Nephron progenitor cell (in vitro differentiated cells): ENCODE data around the gene SELENOP.
A peak's percentile ranks its signal among the peaks of the same experiment; 100 is the strongest.
"Not testable (repeated sequence)": the region's sequence is repeated elsewhere in the genome, so short reads cannot be mapped to it uniquely, and the experiment has no call there.

ENCODE experiments used
- DNase-seq: peaks from one replicate; pipeline ENCODE4 v3.0.0; 2021
- H3K27ac Mint-ChIP-seq: 2 replicates; pipeline ENCODE4 v1.8.0; 2021; ENCODE audit warnings: mild to moderate bottlenecking, moderate library complexity, mixed read lengths
- H3K27me3 Mint-ChIP-seq: 2 replicates; pipeline ENCODE4 v1.8.0; 2021; ENCODE audit warnings: mild to moderate bottlenecking, low read depth, mixed read lengths; ENCODE audit not compliant: poor library complexity
- H3K36me3 Mint-ChIP-seq: 2 replicates; pipeline ENCODE4 v1.8.0; 2021; ENCODE audit warnings: low read depth, mixed read lengths
- H3K4me1 Mint-ChIP-seq: 2 replicates; pipeline ENCODE4 v1.8.0; 2021; ENCODE audit warnings: mixed read lengths
- H3K4me3 Mint-ChIP-seq: 2 replicates; pipeline ENCODE4 v1.8.0; 2021; ENCODE audit warnings: mild to moderate bottlenecking, moderate library complexity, mixed read lengths
- H3K9me3 Mint-ChIP-seq: 2 replicates; pipeline ENCODE4 v1.8.0; 2021; ENCODE audit warnings: mild to moderate bottlenecking, moderate library complexity, mixed read lengths
- TF ChIP-seq, protein P1 (sequence below): fragments of 200-600 bp; sonication (generic); IDR thresholded peaks from 2 replicates; pipeline ENCODE4 v1.5.0; 2021; ENCODE audit warnings: antibody characterized with exemption

SELENOP gene

GRCh38 chr5:42854795-42855194 lies 43.1 kb upstream of the SELENOP start:
- Mint-ChIP-seq H3K4me3 (no peak overlapping the region), H3K36me3 (no peaks in the 10 kb centered on the region), H3K4me1 (peaks cover 7% of the 10 kb centered on the region), H3K27me3 (peaks cover 4% of the 10 kb centered on the region), H3K27ac (no peak overlapping the region), H3K9me3 (no peaks in the 10 kb centered on the region)
- DNase-seq, result no peak
- TF ChIP-seq, protein P1, sequence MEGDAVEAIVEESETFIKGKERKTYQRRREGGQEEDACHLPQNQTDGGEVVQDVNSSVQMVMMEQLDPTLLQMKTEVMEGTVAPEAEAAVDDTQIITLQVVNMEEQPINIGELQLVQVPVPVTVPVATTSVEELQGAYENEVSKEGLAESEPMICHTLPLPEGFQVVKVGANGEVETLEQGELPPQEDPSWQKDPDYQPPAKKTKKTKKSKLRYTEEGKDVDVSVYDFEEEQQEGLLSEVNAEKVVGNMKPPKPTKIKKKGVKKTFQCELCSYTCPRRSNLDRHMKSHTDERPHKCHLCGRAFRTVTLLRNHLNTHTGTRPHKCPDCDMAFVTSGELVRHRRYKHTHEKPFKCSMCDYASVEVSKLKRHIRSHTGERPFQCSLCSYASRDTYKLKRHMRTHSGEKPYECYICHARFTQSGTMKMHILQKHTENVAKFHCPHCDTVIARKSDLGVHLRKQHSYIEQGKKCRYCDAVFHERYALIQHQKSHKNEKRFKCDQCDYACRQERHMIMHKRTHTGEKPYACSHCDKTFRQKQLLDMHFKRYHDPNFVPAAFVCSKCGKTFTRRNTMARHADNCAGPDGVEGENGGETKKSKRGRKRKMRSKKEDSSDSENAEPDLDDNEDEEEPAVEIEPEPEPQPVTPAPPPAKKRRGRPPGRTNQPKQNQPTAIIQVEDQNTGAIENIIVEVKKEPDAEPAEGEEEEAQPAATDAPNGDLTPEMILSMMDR, result no peak

- no peak for DNase-seq
- TF ChIP-seq, protein P1, result no peak
- Mint-ChIP-seq H3K9me3 (no peaks in the 10 kb centered on the region), H3K27ac (no peak overlapping the region), H3K4me3 (no peak overlapping the region), H3K27me3 (no peaks in the 10 kb centered on the region), H3K4me1 (peaks cover 7% of the 10 kb centered on the region), H3K36me3 (no peaks in the 10 kb centered on the region)
These were observed 41.1 kb upstream of the SELENOP start for GRCh38 chr5:42852826-42853225.

DNA sequence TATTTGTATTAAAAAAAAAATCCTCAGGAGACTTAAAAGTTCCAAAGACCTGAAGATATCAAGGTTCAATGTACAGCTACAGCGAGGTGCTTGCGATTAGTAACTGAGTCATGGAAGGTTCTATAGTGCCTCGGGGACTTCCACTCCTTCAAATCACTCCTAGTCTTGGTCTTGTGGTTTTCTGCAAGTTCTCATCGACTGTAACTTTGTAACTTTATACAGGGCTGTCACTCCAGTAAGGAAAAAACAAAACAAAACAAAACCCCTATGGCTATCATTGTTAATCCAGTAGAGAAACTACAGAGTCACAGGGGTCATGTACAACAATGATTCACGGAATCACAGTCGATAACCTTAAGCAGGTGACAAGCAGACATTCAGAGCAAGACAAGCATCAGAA lies 39.8 kb upstream of the SELENOP start:
- Mint-ChIP-seq H3K27me3 (no peaks in the 10 kb centered on the region), H3K9me3 (no peaks in the 10 kb centered on the region), H3K27ac (peak overlapping the region; percentile 45), H3K4me3 (no peak overlapping the region), H3K4me1 (peaks cover 7% of the 10 kb centered on the region), H3K36me3 (no peaks in the 10 kb centered on the region)
- no peak for DNase-seq
- TF ChIP-seq, protein P1, result no peak

GRCh38 chr5:42848545-42848944 lies 36.9 kb upstream of the SELENOP start:
- peaks cover 4% of the 10 kb centered on the region for H3K9me3 Mint-ChIP-seq
- no peak overlapping the region for H3K4me3 Mint-ChIP-seq
- TF ChIP-seq, protein P1, result no peak
- H3K4me1 Mint-ChIP-seq, result peaks cover under 1% of the 10 kb centered on the region
- H3K27ac Mint-ChIP-seq, result no peak overlapping the region
- no peak for DNase-seq
- no peaks in the 10 kb centered on the region for H3K36me3 Mint-ChIP-seq
- peaks cover 6% of the 10 kb centered on the region for H3K27me3 Mint-ChIP-seq

GRCh38 chr5:42844408-42844807 lies 32.7 kb upstream of the SELENOP start:
- not testable (repeated sequence) for H3K4me3 Mint-ChIP-seq, H3K36me3 Mint-ChIP-seq, H3K27ac Mint-ChIP-seq, H3K4me1 Mint-ChIP-seq, DNase-seq, H3K9me3 Mint-ChIP-seq
- peaks cover 10% of the 10 kb centered on the region for H3K27me3 Mint-ChIP-seq

GRCh38 chr5:42843675-42844292 lies 32.1 kb upstream of the SELENOP start:
- TF ChIP-seq, protein P1, result no peak
- no peak overlapping the region for H3K4me3 Mint-ChIP-seq
- peaks cover 4% of the 10 kb centered on the region for H3K9me3 Mint-ChIP-seq
- no peaks in the 10 kb centered on the region for H3K4me1 Mint-ChIP-seq
- no peak for DNase-seq
- peaks cover 10% of the 10 kb centered on the region for H3K27me3 Mint-ChIP-seq
- H3K36me3 Mint-ChIP-seq, result no peaks in the 10 kb centered on the region
- H3K27ac Mint-ChIP-seq, result no peak overlapping the region
